Posterior cingulate gyrus (tissue), 11 donors: ENCODE measurements around the gene EXOSC3.
A peak's percentile ranks its signal among the peaks of the same experiment; 100 is the strongest.

Experiments used
- DNase-seq, 10 donors: peaks; one replicate each; pipeline versions ENCODE4 v3.0.0 to v3.0.0-alpha.2; 2020 to 2021; ENCODE audit warnings: mixed read lengths in 3 of 10
- intact Hi-C: fragments of 100-400 bp; cut with DNase I; formaldehyde crosslinking; loops from one replicate; pipeline ENCODE4 v1.15.1; 2023

Gene EXOSC3

DNA sequence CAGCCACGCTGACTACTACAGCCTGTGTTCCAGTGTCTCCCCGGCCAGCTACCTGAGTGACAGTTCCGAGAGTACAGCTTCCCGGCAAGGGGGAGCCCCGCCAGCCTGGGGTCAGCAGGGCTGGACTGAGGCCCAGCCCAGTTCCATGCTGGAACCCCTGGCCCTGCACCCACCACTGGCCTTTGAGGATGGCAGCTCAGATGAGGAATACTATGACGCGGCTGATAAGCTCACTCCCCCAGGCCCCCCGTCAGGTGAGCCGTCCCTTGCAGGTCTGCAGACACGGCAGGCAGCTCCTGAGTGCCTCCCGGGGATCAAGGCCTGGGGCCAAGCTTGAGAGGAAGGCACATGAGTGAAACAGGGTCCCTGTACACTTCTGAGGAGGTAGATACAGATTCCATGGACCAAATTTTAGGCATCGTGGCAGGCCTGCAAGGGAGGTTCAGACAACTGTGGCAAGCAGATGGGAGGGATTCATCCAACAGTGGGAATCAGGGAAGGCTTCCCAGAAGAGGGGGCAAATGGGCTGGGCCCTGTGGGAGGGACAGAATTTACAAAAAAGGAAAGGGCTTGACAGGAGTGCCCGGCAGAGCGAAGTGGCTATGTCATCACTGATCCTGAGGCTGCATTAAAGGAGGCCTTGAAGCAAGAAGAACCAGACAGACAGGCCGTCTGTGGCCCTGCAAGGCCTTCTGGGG, 44.1 kb downstream of the EXOSC3 start:
- intact Hi-C loops: no loop called here

DNA sequence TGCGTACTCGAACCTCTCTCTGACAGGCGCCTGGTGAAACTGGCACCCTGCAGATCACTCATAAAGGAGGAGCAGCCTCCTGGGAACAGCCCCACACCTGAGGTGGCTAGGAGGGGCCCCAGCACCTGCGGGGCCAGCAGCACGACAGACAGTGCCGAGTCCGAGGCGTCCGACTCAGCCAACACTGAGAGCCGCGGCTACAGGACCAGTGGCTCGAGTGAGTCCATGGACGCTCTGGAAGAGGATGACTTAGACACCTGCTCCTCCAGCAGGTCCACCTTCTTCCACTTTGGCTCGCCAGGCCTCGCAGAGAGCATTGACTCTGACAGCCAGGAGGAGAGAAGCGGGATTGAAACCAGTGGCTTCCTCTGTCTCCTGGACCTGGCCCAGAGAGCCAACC, 44.7 kb downstream of the EXOSC3 start:
- DNase-seq: peak in 1 of 10 donors; percentile 84
- intact Hi-C loops: no loop called here

More for the DNA sequence above, 44.1 kb downstream of the EXOSC3 start:
- DNase-seq: no peak

DNA sequence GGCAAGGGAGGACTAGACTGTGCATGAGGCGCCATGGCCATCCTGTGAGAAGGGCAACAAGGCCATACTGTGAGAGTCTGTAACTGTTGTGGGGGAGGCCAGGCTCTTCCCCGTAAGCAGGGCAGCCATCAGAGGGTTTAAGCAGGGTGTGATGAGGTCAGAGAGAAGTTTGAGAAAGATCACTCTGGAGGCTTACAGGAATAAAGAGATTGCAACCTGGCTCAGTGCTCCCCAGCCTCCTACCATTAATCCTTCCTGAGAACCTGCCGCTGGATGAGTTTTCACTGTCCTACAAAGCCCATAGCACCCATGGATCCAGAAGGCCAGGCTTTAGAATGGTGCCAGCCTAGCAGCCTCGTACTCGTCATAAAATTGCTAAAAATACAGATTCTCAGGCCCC, 45.6 kb downstream of the EXOSC3 start:
- DNase-seq: no peak
- intact Hi-C loops: loop anchor here (10.0 kb wide), 1 partner anchor 64 kb away; no protein-coding TSS in a partner anchor

DNA sequence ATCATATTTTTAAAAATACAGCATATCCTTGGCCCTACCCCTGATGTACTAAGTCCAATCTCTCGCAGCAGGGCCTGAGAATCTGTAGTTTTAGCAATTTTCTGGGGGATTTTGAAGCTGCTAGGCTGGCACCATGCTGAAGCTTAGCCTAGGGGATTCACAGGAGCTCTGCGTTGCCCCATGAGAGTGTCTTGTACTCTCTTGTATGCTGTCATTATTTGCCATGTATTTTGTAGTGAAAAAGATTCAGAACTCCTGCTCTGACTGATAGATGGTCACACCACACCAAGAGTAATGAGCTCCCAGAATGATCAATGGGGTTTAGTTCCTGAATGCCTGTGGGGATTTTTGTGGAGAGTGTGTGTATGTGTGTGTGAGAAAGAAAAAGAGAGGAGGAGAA, 51.9 kb downstream of the EXOSC3 start:
- intact Hi-C loops: loop anchor here (10.0 kb wide), 1 partner anchor 58 kb away; no protein-coding TSS in a partner anchor

DNA sequence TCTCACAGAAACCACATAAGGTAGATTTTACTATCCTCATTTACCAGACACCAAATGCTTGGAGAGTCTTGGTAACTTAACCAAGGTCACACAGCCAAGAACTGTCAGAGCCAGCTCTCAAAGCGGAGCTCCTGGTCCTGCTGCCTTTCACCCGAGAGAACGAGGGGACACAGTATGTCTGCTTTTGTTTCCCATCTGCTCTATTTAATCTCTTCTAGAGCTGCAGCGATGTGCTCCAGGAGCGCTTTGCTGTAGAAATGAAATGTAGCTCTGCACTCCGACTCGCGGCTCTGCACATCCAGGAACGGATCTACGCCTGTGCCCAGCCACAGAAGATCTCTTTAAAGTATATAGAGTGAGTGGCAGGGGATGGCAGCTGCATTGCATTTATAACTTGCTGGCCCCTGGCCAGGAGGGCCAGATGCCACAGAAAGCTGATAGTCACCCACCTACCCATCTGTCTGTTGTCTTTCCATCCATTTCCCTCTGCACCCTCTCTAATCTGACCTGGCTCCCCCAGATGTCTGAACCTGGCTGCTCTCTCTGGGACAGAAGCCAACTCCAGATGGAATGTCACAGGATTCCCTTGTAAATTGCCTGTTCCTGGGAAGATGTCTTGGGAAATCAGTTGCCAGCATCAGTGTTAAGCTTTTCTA, 52.6 kb downstream of the EXOSC3 start:
- DNase-seq: peak in 3 of 10 donors; percentile 19 to 52 (median 23)
- intact Hi-C loops: loop anchor here (10.0 kb wide), 1 partner anchor 57 kb away; no protein-coding TSS in a partner anchor

More for the DNA sequence above, 51.9 kb downstream of the EXOSC3 start:
- no peak for DNase-seq

DNA sequence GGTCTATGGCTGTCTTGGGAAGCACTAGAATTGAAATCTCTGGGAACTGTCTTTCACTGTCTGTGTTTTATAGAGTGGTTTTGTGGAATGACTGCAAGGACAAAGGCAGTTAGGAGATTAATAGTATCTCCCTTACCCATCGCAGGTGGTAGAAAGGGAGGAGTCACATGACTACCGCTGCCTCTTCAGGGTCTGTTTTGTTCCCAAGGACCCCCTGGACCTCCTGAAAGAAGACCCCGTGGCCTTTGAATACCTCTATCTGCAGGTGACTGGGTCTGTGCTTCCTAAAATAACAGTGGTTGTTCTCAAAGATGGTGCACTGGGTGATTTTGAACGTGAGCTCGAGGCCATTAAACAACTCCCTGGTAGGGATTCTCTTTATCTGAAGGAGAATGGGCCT, 54.0 kb downstream of the EXOSC3 start:
- intact Hi-C loops: loop anchor here (10.0 kb wide), 1 partner anchor 56 kb away; no protein-coding TSS in a partner anchor
- no peak for DNase-seq

DNA sequence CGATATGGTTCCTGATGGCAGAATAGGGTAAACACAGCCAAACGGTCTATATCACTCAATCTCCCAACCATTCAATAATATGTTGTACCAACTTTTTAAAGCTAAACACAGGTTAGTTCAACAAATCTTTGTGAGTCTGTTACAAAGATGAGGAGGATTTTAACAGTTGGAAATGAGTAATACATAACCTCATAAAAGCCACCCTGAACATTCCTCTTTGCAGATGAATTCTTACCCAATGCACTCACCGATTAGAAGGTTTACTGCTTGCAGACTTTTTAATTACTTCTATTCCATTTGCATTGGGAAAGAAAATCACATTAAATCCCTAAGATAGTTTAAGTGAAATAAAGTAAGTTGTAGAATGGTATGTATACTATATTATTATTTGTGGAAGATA, 54.6 kb downstream of the EXOSC3 start:
- intact Hi-C loops: loop anchor here (10.0 kb wide), 1 partner anchor 55 kb away; no protein-coding TSS in a partner anchor

More for the DNA sequence above, 54.6 kb downstream of the EXOSC3 start:
- DNase-seq: no peak
